H4 (cell line): Measurements from ENCODE around the gene AP1S1. TPM values are rescaled to one million over a fixed set of nuclear protein-coding genes. Genes with fewer than 3 reads are reported as not detected.
A peak's percentile ranks its signal among the peaks of the same experiment; 100 is the strongest.

Experiments used
- DNase-seq: peaks from one replicate; pipeline ENCODE4 v3.0.0-alpha.2; 2015; ENCODE audit warnings: low spot score
- total RNA-seq: library from RNA; depleted of rRNA; stranded (reverse); fragments of >200 nt; shearing (Covaris generic); gene quantifications from 2 replicates; pipeline ENCODE4 v1.2.3, GENCODE V29; 2014

Gene AP1S1
- total RNA-seq, 1 experiment from 2014 or later, result 148 TPM

- no peak for DNase-seq
Observed at GRCh38 chr7:101156866-101157589, 2.8 kb downstream of the AP1S1 start.

- DNase-seq, result peak; percentile 49
Observed at GRCh38 chr7:101159696-101160674, 5.7 kb downstream of the AP1S1 start.

- DNase-seq, result no peak
Observed at GRCh38 chr7:101160910-101161309, 6.6 kb downstream of the AP1S1 start.

GRCh38 chr7:101161692-101162471 is 7.6 kb downstream of the AP1S1 start:
- no peak for DNase-seq

GRCh38 chr7:101162551-101163278 is 8.4 kb downstream of the AP1S1 start:
- DNase-seq, result peak; percentile 61

- peak; percentile 58 for DNase-seq
Observed at GRCh38 chr7:101163279-101164070, 9.2 kb downstream of the AP1S1 start.

- no peak for DNase-seq
Observed at GRCh38 chr7:101164071-101164840, 10.0 kb downstream of the AP1S1 start.

GRCh38 chr7:101165075-101165957 is 11.0 kb downstream of the AP1S1 start, which contains the start of gene VGF:
Gene VGF (minus strand): TSS chr7:101165569. CDS start chr7:101164843, 726 bp downstream.
- peak; percentile 93 for DNase-seq

GRCh38 chr7:101165958-101166647 is 11.8 kb downstream of the AP1S1 start:
- DNase-seq, result no peak

GRCh38 chr7:101166648-101166908 is 12.3 kb downstream of the AP1S1 start:
- DNase-seq, result no peak

- DNase-seq, result peak; percentile 51
Observed at GRCh38 chr7:101166909-101167644, 12.8 kb downstream of the AP1S1 start.

- no peak for DNase-seq
Observed at GRCh38 chr7:101167645-101168411, 13.6 kb downstream of the AP1S1 start.

- no peak for DNase-seq
Observed at GRCh38 chr7:101168412-101169049, 14.3 kb downstream of the AP1S1 start.

- DNase-seq, result no peak
Observed at GRCh38 chr7:101169110-101169837, 15.0 kb downstream of the AP1S1 start.

- DNase-seq, result peak; percentile 62
Observed at GRCh38 chr7:101169838-101170551, 15.7 kb downstream of the AP1S1 start.
